Stimulated activated CD4-positive, alpha-beta T cell treated with anti-CD3 and anti-CD28 coated beads, TNF-alpha, amount 100 ng/mL, for 4 hours (primary cell): ENCODE measurements around the gene KLHL24.
A peak's percentile ranks its signal among the peaks of the same experiment; 100 is the strongest.
"Not testable (repeated sequence)": the region's sequence is repeated elsewhere in the genome, so short reads cannot be mapped to it uniquely, and the experiment has no call there.

ENCODE experiments used
- DNase-seq, 3 experiments: peaks; one replicate each; pipeline ENCODE4 v3.0.0-alpha.2; 2020; ENCODE audit warnings: low read depth in 3 of 3

Gene KLHL24

DNA sequence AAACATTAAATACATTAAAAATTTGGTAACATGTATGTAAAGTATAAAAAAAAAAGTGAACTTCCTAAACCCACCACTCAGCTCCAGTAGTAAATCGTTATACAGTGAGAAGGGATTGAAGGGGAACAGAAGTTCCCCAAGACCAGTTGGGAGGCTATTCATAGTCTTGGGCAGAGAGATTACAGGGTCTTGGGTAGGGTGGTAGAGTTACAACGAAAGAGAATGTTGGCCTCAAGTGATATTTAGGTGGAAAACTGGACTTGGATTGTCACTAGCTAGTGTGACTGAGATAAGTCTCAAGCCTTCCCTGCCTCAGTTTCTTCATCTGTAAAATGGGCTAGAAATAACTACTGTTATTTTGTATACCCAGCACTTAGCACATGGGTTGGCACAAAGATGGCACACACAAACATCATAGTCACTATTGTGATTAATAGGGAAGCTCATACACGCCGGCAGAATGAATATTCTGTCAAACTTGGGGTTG lies 61.7 kb downstream of the KLHL24 start:
- DNase-seq: no peak

DNA sequence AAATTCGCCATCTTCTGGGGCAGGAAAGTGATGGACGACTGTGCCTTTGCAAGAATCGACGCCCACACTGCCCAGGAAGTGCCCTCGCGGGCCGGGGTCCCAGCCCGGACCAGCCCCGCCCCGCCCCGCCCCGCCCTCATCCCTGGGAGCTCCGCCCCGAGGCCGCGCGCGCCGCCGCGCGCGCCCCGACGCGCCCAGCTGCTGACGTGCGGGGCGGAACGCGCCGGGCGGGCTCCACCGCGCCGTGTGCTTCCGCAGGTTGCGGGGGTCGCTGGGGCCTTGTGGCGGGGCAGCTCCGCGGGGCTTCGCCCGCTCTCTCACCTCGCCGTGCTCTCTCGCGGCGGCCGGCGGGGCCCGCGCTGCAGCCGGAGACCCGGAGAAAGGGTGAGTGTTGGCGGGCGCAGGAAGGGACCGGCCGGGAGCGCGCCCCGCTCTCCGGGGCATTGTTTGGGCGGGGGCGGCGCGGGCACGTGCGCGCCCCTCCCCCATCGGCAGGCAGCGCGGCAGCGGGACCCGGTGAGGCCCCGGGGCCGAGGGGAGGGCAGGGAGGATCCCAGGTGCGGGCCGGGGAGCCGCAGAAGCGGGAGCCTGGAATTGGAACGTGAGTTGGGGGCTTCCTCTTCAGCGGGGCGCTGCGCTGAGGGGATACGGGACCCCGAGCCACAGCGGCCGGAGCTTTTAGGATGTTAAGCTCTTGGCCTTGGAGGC lies 62.3 kb downstream of the KLHL24 start, which contains the start of gene YEATS2:
Gene YEATS2, plus strand, starts transcription at position 188 of the 708 bp plus-strand sequence. CDS start 17,366 bp downstream, outside the sequence.
- DNase-seq: peak; percentile 47 to 68 (median 65)

DNA sequence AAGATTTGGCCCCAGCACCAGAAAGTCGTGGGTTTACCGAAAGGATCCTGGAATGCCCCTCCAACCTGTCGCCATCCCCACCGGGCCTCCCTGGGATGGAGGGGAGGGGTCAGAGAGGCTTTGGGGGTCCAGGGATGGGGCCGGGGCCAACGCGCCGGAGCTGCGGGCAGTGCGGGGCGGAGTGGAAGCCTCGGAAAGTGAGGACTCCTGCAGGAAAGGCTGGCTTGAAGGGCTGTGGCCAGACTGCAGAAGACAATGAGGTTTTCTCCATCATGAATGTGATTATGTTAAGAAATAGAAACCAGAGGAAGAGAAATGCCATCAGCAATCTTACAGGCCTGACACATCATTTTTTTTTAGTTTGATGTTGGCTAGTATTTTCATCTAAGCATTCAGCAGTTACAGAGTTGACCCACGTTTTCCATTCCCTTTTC lies 62.9 kb downstream of the KLHL24 start:
- DNase-seq: peak in 1 of 3 experiments; percentile 20

DNA sequence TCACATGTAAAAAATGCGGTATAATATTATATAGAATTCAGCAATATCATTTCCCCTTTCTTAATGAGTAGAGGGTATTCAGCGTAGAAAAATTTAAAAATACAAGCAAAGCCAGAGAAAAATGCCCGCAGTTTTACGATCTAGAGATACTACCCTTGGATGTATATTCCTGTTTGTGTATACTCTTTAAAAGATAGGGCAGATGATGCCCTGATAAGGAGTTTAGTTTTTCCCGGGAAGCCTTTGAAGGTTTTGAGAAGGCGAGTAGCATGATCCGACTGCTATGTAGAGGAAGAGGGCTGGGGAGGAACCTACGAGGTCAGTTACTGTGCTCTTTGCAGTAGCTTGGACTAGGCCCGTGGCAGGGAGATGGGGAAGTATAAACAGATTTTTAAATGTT lies 63.3 kb downstream of the KLHL24 start:
- no peak for DNase-seq

DNA sequence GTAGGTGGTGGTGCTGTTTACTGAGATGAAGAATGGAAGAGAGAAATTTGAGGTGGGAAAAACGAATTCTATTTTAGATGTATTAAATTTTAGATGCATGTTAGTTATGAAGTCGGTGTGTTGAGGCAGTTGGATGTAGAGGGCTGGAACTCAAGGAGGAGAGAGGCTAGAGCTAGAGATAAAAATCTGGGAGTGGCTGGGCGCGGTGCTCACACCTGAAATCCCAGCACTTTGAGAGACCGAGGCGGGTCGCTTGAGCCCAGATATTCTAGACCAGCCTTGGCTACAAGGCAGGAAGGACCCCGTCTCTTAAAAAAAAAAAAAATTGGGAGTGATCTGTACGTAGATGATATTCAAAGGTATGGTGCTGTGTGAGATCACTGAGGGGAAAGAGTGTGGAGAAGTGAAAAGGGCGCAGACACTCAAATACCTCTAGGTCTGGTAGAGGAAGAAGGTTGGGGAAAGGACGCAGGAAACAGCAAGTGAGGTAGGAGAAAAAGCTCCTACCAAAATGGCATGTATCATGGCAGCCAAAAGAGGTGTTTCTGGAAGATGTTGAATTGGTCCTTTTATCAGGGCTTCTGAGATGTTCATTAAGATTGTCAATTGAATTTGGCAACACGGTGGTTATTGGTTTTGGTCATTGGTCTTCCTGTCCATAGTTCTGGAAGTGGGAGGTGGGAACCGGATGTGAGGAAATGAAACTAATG lies 64.0 kb downstream of the KLHL24 start:
- DNase-seq: no peak

DNA sequence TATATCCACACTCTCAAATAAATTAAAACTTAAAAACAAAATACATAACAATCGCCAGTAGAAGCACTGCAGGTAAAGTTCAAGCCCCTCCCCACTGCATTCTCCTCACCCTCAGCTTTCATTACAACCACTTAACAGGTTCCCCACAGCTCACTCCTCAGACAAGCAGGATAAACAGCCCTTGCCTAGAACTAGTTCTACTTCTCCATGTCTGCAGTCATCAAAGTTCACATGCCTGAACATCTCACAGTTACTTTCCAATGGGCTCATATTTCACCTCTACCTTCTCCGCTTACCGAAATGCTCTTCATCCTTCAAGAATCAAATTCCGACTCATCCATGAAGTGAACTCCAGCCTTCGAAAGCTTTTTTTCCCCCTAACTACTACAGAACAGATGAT lies 66.3 kb downstream of the KLHL24 start:
- DNase-seq: no peak

DNA sequence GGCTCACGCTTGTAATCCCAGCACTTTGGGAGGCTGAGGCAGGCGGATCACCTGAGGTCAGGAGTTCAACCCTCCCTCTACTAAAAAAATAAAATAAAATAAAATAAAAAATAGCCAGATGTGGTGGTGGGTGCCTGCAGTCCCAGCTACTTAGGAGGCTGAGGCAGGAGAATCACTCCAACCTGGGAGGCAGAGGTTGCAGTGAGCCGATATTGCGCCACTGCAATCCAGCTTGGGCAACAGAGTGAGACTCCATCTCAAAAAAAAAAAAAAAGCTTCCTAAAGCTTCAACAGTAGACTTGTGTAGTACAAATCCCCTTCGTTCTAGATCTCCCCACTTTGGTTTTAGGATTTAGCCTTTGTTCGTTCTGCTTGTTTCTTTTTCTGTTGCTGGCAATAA lies 68.5 kb downstream of the KLHL24 start:
- DNase-seq: not testable (repeated sequence)

DNA sequence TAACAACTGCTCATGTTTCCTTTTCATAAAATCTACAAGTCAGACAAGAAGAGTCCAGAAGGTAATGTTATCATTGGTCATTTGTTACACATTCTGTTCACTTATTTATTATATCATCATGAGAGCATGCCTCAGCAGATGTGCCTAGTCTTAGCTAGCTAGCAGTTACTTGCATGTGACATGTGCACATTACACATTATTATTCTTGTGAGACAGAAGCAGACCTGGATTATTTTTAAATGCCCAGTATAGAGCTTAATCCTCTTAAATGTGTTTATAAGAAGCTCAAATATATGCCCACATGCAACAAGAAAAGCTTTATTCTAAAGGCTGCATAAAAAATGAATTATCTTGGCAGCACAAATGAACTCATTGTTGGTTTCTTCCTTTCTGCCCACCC lies 74.8 kb downstream of the KLHL24 start:
- DNase-seq: no peak

DNA sequence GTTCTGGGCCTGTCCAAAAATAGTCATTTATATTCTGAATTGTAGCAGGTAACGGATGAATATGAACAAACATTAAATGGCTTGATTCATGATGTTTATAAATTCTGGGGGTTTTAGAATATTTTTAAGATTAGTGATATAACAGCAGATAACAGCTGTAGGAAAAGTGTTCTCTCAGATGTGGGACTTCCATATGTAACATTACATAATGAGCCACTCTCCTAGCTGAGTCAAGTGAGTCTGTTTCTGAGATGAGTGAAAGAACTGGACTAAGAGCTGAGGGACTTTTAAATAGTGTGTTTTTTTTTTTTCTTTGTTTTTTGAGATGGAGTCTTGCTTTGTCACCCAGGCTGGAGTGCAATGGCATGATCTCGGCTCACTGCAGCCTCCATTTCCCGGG lies 76.1 kb downstream of the KLHL24 start:
- no peak for DNase-seq

DNA sequence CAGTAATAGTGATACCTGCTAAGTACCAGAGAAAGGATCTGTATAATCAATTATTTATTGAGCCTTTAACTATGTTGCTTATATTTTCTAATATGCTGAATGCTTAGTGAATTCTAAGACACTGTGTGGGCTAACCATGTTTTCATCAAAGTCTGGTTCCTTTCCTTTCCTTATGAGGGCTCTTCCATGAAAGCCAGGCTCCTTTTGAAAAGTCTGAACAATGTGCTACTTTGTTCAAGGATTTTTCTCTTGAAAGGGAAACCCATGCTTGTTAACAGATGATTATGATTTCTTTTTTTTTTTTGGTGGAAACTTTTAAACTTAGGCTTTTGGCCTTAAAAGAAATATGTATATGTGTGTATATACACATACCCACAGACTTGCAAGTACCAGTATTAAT lies 79.2 kb downstream of the KLHL24 start:
- no peak for DNase-seq

DNA sequence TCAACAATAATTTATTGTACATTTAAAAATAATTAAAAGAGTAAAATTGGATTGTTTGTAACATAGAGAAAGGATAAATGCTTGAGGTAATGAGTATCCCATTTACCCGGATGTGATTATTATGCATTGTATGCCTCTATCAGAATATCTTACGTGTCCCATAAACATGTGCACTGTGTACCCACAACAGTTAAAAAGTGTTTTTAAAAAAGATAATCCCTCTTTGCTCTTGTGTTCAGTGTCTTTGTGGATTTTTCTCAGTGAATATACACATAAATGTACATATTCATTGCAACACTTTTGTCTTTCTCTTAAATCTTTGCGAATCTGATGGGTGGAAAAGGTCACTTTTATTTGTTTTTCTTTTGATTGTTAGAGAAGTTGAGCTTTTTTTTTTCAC lies 82.6 kb downstream of the KLHL24 start:
- DNase-seq: no peak

DNA sequence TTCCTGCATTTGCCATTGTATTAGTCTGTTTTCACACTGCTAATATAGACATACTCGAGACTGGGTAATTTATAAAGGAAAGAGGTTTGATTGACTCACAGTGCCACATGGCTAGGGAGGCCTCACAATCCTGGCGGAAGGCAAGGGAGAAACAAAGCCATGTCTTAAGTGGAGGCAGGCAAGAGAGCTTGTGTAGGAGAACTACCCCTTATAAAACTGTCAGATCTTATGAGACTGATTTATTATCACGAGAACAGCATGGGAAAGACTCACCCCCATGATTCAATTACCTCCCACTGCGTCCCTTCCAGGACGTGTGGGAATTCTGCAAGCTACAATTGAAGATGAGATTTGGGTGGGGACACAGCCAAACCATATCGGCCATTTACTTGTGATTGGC lies 90.0 kb downstream of the KLHL24 start:
- DNase-seq: no peak

DNA sequence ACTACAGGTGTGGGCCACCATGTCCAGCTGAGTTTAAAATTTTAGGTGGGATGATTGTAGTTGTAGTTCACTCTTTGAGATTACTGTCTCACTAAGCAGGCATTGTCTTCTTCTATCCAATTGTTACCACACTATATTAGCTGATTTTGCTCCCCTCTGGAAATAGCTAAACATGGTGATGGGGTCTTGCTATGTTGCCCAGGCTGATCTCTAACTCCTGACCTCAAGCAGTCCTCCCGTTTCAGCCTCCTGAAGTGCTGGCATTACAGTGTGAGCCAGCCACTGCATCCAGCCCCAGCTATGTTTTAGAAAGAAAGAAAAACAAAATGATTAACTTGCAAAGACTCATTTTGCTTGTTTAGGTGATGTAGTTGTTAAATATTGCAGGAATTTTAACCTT lies 92.8 kb downstream of the KLHL24 start:
- no peak for DNase-seq

DNA sequence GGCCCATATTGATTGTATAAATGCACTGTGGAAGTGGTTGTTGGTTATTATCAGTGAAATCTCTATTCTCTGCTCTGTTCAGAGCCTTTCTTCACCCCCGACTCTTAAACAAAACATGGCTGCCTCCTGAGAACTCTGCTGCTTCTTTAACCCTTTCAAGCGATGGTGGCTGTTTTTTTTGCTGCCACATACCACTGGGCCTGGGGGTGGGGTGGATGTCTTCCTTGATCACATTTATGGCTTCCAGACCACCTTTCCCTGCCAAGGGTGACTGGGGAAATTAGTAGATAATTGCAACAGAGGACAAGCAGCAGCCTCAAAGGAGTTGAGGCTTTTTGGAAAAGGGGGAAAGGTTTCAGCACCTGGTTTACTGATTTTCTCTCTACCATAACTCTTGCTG lies 94.9 kb downstream of the KLHL24 start:
- no peak for DNase-seq

DNA sequence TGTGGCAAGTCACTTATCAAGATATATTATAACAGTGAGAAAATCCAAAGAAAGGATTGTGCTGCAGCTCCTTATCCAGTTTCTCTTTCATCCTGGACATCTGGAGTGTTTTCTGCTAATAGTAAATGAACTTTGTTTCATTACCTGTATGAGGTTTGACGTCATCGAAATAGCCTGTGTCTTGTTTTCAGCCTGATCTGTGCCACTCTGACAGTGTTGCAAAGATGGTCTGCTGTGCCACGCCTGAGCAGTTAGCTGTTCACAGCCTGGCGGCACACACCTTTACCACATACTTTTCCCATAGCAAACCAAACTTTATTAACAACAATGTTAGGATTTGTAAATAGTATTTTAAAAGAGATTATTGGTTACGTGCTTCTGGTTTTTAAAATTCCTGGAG lies 96.2 kb downstream of the KLHL24 start:
- no peak for DNase-seq

DNA sequence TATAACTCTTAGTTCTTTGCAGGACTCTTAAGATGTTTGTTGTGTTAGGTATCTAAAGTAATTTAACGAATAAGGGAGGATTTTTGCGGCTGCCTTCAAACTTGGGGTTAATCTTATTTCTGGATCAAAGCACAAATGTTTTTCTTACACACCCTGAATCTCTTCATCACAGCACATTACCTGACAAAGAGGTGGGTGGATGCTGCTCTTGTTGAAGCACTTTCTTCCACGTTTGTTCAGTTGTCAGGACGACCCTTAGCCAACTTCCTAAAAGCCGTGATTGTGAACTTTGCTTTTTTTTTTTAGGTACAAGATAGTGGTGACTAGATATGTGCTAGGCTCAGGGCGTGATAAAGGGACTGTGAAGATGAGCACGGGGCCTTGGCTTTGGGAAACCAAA lies 98.1 kb downstream of the KLHL24 start:
- no peak for DNase-seq
